Stimulated activated CD4-positive, alpha-beta T cell treated with anti-CD3 and anti-CD28 coated beads, Interleukin-4, amount 100 ng/mL, for 4 hours (primary cell): ENCODE data around the gene GOLGA8K.
A peak's percentile ranks its signal among the peaks of the same experiment; 100 is the strongest.
"Not testable (repeated sequence)": the region's sequence is repeated elsewhere in the genome, so short reads cannot be mapped to it uniquely, and the experiment has no call there.

Source experiments
- DNase-seq, 2 experiments: peaks; one replicate each; pipeline ENCODE4 v3.0.0-alpha.2; 2020

The GOLGA8K gene

GRCh38 chr15:32403192-32403591, at the start of gene GOLGA8K:
GOLGA8K (minus strand) TSS chr15:32403292; CDS start chr15:32403194, 98 bp downstream.
- not testable (repeated sequence) for DNase-seq

- DNase-seq, result not testable (repeated sequence)
These were observed 37.4 kb upstream of the GOLGA8K start for GRCh38 chr15:32440445-32440977.

GRCh38 chr15:32434102-32434963, 31.2 kb upstream of the GOLGA8K start:
- not testable (repeated sequence) for DNase-seq

- not testable (repeated sequence) for DNase-seq
These were observed 24.5 kb upstream of the GOLGA8K start for GRCh38 chr15:32427635-32428034.

GRCh38 chr15:32426511-32426910, 23.4 kb upstream of the GOLGA8K start:
- not testable (repeated sequence) for DNase-seq

GRCh38 chr15:32407903-32408302, 4.8 kb upstream of the GOLGA8K start:
- not testable (repeated sequence) for DNase-seq

- not testable (repeated sequence) for DNase-seq
These were observed 6.6 kb downstream of the GOLGA8K start for GRCh38 chr15:32396522-32396921.

GRCh38 chr15:32394745-32395144, 8.3 kb downstream of the GOLGA8K start:
- DNase-seq, result not testable (repeated sequence)

- not testable (repeated sequence) for DNase-seq
These were observed 14.9 kb downstream of the GOLGA8K start for GRCh38 chr15:32388050-32388648.

GRCh38 chr15:32385823-32386495, 17.1 kb downstream of the GOLGA8K start:
- DNase-seq, result not testable (repeated sequence)

- not testable (repeated sequence) for DNase-seq
These were observed 28.9 kb downstream of the GOLGA8K start for GRCh38 chr15:32374185-32374584.

GRCh38 chr15:32373707-32374106, 29.4 kb downstream of the GOLGA8K start:
- DNase-seq, result not testable (repeated sequence)

GRCh38 chr15:32372075-32372474, 31.0 kb downstream of the GOLGA8K start:
- DNase-seq, result not testable (repeated sequence)

GRCh38 chr15:32370526-32370925, 32.6 kb downstream of the GOLGA8K start:
- not testable (repeated sequence) for DNase-seq

- DNase-seq, result not testable (repeated sequence)
These were observed 33.0 kb downstream of the GOLGA8K start for GRCh38 chr15:32370064-32370463.

GRCh38 chr15:32366492-32366891, 36.6 kb downstream of the GOLGA8K start:
- DNase-seq, result not testable (repeated sequence)

GRCh38 chr15:32365955-32366354, 37.1 kb downstream of the GOLGA8K start:
- DNase-seq, result not testable (repeated sequence)

- DNase-seq, result peak; percentile 31 to 46
These were observed 38.1 kb downstream of the GOLGA8K start for GRCh38 chr15:32364944-32365343.

- not testable (repeated sequence) for DNase-seq
These were observed 39.6 kb downstream of the GOLGA8K start for GRCh38 chr15:32363449-32363848.

- not testable (repeated sequence) for DNase-seq
These were observed 41.4 kb downstream of the GOLGA8K start for GRCh38 chr15:32361662-32362061.

- DNase-seq, result not testable (repeated sequence)
These were observed 44.6 kb downstream of the GOLGA8K start for GRCh38 chr15:32358462-32358861.

GRCh38 chr15:32356909-32357308, 46.2 kb downstream of the GOLGA8K start:
- DNase-seq, result not testable (repeated sequence)

- not testable (repeated sequence) for DNase-seq
These were observed 50.3 kb downstream of the GOLGA8K start for GRCh38 chr15:32352748-32353147.
